Left hindlimb (tissue), 1 donor: ENCODE results near the gene MED10.
"Not testable (repeated sequence)": the region's sequence is repeated elsewhere in the genome, so short reads cannot be mapped to it uniquely, and the experiment has no call there.

Experiments used
- DNase-seq: peaks from one replicate; pipeline ENCODE4 v3.0.0-alpha.2; 2018

The MED10 gene

GRCh38 chr5:6372251-6373080 lies 5.9 kb downstream of the MED10 start:
- DNase-seq = no peak

- DNase-seq = no peak
Observed at GRCh38 chr5:6371079-6371810, 7.1 kb downstream of the MED10 start.

DNA sequence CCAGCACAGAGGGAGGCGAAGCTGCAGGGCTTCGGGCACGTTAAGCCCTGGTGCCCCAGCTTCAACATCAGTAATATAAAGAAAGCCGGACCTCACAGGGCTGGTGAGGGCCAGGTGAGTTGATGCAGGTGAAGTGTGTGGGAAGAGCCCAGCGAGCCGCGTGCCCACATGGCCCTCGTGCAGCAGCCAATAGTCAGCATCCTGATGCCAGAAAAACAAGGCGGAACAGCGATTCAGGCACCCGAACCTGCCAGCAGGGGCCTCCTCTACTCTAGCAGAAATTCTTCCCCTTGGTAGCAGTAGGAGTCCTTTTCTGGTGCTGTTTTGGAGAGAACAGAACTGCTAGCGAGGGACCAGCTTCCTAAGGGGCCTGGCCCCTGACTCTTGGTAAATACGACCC lies 7.8 kb downstream of the MED10 start:
- DNase-seq = no peak

DNA sequence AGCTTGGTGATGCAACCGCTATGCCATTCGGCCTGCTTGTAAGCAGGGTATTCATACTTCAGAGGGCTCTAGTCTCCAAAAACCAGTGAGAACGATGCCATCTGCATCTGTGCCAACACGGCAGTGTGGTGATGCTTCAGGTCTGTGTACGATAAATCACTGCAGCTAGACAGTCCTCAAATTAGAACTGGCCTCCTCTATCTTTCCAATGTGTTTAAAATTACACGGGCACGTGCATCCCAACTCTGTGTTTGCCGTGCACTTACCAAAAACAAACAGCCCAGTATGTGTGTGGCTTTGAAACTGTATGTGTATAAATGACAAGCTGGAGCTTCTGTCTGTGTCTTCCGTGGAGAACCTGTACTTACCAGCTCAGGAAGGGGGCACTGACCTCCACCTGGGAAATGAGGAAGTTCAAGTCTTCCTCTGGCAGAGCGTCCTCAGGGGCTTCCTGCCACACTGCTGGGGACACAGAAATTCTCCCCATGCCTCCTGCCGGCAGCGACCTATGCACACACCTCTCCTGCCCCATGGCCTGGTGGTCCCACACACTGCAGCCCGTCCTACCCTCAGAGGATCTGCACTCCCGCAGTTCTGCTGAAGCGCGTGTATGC lies 12.3 kb downstream of the MED10 start:
- no peak for DNase-seq

- DNase-seq = no peak
Observed at GRCh38 chr5:6365142-6365976, 13.0 kb downstream of the MED10 start.

GRCh38 chr5:6363454-6364011 lies 14.8 kb downstream of the MED10 start:
- DNase-seq = not testable (repeated sequence)

GRCh38 chr5:6362846-6363245 lies 15.5 kb downstream of the MED10 start:
- no peak for DNase-seq

GRCh38 chr5:6361101-6361500 lies 17.2 kb downstream of the MED10 start:
- DNase-seq = no peak

DNA sequence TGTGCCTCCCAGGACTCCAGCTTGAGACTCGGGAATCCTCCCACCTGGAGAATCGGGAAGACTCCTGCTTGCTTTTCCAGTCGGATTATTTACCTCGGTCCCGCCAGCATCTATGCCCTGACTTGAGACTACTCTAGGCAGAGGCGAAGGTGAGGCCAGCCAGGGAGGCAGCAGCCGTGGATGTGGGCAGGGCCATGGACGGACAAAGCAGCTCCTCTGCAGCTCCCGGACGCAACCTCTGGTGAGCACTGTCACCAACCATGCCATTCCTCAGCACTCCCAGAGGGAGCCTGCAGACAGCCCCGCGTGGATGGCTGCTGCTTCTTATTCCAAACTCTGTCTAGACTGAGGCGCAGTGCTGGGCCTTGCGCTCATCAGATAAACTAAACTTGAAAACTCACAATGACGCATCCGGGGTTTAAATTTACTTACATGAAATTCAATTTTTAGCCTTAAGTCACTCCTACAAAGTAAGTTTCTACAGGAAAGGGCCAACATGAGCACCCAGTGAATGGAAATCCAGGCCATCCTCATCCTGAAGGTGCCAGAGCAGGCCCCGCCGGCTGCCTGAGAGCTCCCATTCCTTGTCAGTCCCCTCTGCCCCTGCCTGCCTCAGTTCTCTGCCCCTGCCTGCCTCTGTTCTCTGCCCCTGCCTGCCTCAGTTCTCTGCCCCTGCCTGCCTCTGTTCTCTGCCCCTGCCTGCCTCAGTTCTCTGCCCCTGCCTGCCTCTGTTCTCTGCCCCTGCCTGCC lies 17.8 kb downstream of the MED10 start:
- DNase-seq = no peak

- no peak for DNase-seq
Observed at GRCh38 chr5:6359555-6360322, 18.6 kb downstream of the MED10 start.

DNA sequence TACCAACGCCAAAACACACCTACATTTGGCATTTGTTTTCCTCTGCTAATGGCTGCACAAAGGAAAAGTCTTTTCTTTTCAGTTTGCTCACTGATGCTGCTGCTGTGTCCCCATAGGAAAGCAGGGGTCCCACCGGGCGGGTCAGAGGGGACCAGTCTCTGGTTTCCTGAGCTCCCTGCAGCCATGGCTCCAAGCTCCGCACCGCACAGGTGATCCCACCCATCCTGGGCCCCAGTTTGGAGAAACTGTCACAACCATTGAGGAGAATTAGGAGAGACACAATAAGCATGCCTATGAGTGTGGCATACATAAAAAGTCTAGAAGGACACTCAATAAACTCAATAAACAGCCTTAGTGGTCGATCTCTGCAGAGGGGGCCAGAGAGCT lies 19.9 kb downstream of the MED10 start:
- DNase-seq = no peak

DNA sequence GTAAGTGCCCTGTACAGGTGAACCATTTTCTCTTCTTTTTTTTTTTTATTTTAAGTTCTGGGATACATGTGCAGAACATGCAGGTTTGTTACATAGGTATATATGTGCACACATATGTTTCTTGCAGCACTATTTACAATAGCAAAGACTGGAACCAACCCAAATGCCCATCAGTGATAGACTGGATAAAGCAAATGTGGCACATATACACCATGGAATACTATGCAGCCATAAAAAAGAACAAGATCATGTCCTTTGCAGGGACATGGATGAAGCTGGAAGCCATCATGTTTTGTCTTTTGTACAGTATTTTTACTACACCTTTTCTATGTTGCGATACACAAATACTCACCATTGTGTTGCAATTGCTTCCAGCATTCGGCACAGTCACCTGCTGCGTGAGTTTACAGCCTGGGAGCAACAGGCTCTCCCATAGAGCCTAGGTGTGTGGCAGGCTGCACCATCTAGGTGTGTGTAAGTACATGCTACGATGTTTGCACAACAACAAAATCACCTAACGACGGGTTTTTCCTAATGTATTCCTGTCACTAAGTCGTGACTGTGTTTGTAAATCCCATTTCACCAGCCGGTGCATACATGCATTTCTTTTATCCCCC lies 20.4 kb downstream of the MED10 start:
- not testable (repeated sequence) for DNase-seq

- DNase-seq = no peak
Observed at GRCh38 chr5:6356578-6357164, 21.7 kb downstream of the MED10 start.

- no peak for DNase-seq
Observed at GRCh38 chr5:6355294-6355693, 23.1 kb downstream of the MED10 start.

DNA sequence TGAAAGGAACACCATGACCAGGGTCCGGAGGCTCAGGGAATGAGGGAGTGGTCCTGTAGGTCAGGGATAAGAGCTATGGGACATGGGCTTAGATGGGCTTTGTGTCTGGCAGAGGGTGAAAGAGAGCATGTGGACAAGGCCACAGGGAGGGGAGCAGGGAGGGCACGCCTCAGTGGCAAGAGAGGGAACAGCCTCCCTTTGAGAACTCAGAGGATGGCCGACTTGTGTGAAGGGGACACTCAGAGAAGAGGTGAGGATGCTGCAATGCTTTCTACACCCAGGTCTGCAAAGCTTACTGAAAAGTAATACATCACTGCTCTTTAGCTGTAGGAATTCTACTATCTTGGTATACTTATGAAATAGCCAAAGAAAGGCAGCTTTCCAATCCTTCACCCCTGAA lies 23.5 kb downstream of the MED10 start:
- no peak for DNase-seq

GRCh38 chr5:6353602-6354302 lies 24.6 kb downstream of the MED10 start:
- no peak for DNase-seq

GRCh38 chr5:6350277-6351090 lies 27.9 kb downstream of the MED10 start:
- DNase-seq = no peak

DNA sequence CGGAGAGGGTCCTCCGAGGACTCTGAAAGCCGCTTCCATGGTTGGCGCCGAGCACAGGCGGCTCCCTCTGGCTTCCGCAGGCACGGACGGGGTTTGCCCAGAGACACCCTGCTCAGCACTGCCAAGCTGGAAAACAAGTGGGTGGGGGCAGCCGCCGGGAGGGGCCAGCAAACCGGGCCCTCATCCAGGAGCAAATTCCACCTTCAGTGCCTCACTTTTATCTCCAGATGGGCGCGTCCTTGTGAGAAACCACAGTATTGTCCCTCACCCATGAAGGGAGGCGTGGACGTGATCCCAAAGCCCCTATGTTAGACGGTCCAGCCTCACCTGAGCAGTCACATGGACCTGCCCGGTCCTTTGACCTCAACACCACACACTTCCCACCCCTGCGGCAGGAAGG lies 29.0 kb downstream of the MED10 start:
- DNase-seq = no peak
